GM19023 (cell line): Measurements from ENCODE around the gene GLIS1.

Source experiments
- ATAC-seq: cut with Tn5 transposase; IDR thresholded peaks from one replicate; pipeline ENCODE4 v1.9.1; 2021; ENCODE audit warnings: mild to moderate bottlenecking, moderate library complexity; ENCODE audit not compliant: unreplicated experiment

GLIS1 gene

DNA sequence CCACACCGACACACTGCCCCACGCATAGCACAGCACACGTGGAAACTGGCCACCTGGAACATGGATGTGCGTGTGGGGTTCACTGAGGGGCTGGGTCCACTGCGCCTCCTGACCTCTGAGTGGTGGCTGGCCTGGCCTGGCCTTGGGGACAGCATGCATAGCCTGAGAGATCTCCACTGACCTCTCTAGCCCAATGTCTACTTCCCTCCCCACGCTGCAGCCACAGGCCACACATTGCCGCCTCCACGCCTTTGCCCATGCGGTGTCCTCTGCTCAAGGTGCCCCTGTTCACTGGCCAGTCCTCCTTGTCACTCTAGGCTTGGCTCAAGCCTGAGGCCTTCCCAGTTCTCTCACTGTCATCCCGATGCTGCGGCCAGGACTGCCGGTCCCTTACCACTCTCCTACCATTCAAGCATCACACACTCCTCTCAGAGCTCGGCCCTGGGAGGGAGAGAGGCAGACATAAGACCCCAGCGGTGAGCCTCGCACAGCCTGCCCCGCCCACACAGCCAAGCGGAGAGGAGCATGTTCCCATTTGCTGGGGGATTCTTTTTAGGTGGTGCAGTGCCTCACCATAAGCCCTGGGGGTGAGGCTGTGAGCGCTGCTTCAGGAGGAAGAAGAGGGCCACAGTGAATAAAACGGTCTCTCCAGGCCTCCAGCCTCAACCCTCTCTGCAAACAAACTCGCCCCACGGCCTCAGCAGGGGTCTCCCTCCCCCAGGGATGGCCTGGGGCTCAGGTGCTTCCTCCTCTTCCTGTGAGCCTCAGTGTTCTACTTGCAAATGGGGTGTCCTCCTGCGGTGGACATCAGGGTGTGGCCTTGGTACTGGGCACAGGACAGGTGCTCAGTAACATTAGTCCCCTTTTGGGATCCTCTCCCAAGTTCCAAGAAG is 199.0 kb downstream of the GLIS1 start:
- ATAC-seq: no peak

DNA sequence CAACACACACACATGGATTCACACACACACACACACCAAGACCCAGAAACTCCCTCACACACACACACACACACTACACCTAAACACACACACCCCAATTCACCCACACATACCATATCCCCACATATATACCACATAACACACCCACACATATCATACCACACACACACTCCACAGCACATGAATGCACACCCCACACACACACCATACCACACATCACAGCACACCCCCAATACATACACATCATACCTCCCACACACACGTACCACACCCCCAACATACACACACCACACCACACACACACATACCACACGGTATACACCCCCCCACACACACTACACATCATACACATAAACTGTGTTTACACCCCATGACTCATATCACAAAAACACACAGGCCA is 199.7 kb downstream of the GLIS1 start:
- no peak for ATAC-seq

DNA sequence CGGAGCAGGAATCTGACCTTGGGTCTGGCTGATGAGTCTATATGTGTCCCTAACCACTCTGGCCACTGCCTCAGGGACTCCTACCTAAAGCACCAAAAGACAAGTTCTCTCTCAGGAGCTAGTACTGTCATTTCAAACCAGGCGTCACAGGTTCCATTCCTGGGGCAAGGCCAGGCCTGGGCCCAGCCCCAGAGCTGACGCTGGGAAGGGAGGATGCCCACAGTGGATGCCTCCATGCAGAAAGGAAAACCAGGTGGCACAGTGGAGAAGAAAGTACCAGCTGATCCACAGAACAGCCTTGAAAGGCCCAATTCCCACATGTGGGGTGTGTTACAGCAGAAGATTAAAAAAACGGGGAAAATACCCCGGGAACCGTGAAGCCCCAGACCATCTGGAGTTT is 202.4 kb downstream of the GLIS1 start:
- ATAC-seq: no peak

DNA sequence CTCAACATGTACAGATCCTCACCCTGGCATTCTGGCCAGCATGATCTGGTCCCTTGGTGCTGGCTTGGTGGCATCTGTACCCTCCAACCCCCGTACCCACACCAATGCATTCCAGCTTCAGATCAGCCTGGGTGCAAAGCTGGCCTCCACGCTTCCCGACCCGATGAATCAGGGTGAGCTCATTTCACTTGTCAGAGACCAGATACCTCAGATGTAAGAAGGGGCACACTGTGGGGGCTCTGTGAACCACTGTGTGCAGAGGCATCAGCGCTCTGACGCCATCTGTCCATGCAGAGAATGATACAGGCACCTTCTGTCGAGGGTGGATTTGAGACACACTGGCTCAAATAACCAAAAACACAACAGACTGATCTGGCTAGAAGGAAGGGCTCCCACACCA is 203.1 kb downstream of the GLIS1 start:
- ATAC-seq: no peak

DNA sequence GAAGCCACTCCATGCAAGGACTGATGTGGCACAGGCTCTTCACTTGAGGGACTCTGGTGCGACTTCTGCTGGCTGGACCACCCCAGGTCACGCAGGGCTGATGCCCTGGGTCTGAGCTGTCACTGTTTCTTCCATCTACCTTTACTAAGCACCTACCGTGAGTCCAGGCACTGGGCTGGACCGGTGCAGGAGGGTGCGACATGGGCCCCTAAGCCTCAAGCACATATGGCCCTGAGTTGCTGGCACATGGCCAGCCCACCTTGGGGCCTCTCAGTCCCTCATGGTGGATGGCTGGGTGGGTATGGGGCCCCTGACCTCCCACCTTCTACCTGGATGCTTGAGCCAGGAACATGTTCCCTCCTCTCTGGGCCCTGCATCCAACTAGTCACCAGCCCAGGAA is 203.7 kb downstream of the GLIS1 start:
- ATAC-seq: no peak

DNA sequence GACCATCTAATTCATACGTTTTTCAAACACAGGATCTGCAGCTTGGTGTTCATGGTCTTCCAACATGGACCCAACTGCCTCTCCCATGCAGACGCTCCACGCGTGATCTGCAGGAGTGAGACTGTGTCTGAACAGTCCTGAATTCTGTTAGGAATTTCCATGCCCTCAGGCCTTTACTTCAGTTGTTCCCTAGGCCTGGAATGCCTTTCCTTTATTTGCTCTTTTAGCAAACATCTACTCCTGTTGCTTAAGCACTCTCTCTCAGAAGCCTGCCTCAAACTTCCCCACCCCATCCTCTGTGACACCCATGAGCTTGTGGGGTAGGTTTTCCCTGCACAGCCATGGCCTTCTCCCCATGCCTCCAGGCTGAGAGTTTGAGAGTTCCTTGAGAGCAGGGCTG is 206.1 kb downstream of the GLIS1 start:
- no peak for ATAC-seq

DNA sequence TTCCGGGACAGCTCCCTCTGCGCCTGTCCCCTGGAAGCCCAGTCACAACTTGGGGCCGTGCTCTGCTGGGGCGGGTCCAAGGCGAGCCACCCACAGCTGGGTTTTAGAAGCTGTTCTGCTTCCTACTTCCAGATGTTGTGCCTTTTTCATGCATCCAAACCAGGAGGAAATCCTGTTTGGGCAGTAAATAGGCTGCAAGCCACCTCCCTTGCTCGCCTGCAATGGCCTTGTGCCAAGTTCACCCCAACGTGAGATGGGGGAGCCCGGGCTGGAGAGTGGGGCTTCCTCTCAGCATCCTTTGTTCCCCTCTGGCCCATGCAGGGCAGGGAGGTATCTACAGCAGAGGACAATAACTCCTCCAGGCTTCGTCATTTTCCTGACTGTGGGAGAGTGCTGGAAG is 206.6 kb downstream of the GLIS1 start:
- ATAC-seq: no peak

DNA sequence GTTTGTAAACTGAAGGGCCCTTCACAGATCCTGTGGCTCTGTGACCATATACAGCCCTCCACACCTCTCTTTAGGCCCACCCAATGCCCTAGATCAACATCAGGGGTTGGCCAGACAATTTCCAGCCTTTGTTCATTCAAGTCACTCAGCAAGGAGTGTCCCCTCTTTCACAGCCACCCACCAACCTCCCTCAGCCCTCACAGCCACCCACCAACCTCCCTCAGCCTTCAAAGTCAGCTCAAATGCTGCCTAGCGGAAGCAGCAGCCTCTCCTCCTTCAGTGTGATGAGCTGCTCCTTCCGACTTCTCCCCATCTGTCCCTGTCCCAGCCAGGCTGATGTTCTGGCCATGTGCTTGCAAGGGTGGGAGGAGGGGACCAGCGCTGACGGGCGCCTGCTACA is 208.4 kb downstream of the GLIS1 start:
- ATAC-seq: no peak

DNA sequence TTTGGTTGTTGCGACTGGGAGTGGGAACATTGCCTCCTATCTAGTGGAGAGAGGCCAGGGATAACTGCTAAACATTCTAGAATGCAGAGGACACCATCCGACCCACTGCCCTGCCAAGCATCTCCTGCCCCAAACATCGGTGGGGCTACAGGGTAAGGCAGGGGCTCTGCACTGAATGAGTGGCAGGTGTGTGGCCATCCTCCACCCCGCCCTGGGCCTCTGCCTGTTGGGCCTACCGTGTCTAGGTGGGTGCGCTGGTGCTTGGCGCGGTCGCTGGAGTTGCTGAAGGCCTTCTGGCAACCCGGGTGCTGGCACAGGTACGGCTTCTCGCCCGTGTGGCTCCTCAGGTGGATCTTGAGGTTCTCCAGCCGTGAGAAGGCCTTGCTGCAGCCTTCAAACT is 209.4 kb downstream of the GLIS1 start:
- no peak for ATAC-seq

DNA sequence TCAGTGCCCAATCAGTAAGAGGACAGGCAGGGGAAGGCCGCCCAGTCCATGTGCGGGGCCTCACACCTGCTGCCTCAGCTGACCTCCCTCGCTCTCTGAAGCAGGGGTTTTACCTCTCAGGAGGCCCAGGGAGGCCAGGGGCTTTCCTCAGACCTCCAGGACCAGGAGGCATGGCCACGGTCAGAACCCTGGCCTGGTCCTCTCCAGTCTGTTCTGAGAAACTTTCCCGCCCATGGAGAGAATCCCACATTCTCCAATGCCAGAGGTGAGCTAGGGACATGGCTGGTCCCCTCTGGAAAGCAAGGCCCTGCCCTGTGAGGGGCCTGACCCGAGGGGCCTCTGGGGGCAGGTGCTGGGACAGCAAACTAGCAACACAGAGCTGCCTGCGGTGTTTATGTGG is 211.6 kb downstream of the GLIS1 start:
- ATAC-seq: no peak

DNA sequence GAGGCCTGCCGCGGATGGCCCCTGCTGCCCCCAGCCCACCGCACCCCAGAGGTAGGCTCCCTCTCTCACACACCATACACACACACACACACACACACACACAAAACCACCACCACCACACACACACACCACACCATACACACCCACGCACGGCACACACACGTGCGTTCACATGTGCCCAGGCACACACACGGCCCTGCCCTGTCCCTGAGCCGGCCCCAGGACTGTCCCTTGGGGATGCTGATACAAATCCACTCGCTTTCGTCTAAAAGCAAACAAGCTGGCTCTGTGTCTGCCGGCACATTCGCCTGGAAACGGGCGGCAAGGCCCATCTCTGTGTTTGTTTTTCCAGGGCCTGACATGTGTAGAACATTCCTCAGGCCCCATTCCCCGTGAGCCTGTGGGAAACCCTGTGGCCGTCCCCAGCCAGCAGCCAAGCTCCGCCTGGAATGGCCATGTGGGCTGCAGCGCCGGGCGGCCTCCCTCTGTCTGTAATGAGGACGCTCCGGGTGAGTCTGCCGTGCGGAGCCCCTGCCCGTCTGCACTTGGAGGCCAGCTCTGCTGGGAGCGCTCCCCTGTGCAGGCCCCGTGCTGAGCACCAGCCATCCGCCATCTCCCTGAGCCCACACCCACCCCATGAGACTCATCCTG is 212.4 kb downstream of the GLIS1 start:
- ATAC-seq: no peak

DNA sequence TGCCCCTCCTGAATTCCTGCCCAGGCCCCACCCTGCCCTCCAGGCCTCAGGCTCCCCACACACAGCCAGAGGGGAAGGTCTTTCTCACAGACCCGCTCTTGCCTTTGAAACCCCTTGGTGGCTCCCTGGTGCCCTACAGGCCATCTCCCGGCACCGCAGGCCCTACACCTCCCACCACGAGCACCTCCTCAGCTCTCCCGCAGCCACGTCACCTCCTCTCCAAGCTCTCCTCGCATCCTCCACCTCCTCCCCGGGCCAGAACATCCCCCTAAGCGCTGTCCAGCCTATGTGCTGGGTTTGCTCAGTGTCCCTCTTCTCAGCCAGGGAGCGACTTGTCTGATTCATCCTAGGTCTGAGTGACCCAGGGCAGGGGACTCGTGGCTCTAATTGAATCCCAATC is 213.4 kb downstream of the GLIS1 start:
- ATAC-seq: no peak

DNA sequence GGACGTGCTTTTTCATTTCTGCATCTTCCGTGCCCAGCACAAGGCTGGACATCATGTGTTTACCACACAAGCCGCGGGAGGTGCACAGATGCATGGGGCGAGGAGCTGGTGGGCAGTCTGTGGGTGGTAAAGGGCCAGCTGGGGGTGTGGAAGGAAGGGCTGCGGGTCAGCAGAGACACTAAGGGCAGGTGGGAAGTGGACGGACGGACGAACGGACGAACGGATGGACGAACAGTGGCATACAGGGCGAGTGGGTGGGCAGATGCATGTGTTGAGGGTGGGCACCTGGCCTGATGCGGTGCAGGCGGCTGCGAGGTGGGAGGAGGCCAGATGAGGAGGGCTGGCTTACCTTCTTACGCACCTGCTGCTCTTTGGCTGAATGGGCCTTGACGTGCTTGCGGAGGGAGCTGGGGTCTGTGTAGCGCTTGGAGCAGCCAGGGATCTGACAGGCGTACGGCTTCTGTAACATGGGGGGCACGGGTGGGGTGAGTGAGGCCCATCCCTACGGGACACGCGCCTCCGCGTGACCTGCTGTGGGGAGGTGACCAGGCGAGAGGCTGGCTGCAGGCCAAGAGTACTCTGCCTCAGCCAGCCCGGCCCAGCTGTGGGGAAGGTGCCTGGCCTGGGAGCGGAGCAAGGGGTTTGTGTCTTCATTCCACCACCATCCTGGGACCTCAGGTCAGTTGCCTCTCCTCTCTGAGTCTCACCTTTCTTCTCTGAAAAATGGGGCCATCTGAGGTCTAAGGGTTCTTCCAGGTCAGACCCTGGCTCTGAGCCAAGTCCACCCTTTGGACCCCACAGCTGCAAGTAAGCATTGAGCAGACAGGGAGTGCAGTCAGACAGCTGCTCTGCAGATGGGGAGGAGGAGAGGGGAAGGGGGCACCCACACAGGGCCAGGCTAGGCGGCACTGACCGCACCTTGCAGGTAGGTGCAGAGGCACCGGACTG is 214.3 kb downstream of the GLIS1 start:
- no peak for ATAC-seq

DNA sequence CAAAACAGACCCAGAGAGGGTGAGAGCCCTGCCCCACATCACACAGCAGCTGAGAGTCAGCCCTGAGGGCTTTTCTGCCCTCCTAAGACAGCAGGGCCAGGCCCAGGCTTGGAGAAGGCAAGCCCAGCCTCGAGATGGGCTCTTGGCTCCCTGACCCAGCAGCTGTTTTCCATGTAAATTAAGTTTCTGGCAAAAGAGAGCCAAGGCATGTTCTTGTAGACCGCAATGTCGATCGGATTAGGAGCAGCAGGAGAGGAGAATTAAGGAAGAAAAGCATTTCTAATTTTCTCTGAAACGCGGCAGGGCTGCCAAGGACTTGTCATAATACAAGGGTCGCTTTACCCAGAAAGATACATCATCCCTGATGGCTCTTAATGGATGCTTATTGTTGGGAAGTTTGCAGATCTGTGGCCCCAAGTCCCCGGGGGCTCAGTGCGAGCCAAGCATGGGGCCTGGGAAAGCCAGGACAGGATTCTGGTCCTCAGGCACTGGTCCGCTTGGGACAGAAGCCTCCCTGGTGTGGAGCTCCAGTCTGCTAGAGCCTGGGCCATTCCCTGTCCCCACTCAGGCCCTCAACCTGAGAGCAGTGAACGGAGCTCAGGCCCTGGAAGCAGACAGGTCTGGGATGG is 216.9 kb downstream of the GLIS1 start:
- no peak for ATAC-seq

DNA sequence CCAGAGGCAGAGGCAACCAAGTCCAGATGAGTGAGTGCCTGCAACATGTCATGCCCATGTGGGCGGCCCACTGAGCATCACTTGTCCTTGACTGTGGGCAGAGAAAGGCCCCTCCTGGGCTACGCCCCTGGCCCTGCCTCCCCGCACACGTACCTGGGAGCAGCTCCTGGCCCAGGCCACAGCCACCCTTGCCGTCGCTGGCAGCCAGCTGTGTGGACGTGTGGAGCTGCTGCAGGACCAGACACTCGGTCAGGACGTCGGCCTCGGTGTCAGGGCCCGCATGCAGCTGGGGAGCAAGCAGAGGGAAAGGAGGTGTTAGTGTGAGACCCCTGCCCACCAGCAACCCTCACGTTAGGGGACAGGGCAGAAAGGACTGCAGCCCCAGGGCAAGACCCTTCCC is 218.5 kb downstream of the GLIS1 start:
- no peak for ATAC-seq

DNA sequence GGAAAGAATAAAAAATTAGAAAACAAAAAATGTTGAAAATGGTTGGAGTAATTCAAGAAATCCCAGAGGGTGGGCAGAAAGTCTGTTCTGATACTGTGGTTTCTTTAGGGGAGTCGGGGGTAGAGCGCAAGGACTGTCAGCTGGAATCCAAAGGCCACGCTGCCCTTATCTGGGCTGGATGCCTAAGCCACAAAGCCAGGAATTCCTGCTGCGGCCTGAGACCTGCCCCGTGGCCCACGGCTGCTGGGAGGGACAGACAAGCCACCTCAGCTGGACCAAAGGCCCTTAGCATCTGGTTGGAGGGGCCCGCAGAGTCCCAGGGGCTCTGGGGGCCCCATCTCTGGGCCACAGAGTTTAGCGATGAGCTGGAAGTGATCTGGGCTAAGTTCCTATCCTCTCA is 219.5 kb downstream of the GLIS1 start:
- ATAC-seq: no peak

DNA sequence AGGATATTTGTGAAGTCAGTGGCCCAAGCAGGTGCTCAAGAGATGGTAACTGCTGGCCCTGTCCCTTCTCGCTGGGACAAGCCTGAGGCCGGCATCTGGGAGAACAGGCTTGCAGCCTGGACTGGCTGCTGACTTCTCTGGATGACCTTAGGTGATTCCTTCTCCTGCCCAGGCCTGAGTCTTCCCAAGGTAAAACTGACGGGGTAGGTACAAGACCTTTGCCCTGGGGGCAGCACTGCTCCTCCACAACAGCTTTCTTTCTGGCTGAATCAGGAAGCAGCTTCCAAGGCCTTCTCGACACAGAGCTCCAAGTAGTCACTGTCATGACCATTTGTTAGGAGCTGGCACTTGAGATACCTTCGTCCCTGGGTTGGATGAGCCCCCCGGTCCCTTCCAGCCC is 220.2 kb downstream of the GLIS1 start:
- ATAC-seq: no peak

DNA sequence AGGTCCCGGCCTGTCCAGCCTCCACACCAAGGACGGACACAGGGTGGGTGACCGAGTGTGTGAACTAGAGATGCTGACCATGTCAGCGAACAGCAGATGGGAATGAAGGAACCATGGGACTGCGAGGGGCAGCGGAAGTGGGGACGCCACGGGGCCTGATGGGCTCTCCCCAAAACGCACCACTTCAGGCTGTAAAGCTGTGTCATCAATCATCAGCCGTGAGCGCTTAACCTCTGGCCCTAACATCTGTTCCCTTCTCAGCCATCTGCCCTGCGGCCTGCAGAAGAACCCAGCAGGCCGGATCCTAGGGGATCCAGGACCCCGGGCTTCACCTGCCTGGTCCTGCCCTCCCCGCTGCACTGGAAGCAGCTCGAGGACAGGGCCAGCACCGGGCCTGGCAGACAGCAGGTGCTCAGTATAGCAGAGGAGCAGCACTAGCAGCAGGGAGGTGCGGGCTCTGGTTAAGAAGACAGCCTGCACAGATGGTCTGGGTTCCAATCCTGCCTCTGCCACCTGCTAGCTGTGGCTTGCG is 221.1 kb downstream of the GLIS1 start:
- no peak for ATAC-seq

DNA sequence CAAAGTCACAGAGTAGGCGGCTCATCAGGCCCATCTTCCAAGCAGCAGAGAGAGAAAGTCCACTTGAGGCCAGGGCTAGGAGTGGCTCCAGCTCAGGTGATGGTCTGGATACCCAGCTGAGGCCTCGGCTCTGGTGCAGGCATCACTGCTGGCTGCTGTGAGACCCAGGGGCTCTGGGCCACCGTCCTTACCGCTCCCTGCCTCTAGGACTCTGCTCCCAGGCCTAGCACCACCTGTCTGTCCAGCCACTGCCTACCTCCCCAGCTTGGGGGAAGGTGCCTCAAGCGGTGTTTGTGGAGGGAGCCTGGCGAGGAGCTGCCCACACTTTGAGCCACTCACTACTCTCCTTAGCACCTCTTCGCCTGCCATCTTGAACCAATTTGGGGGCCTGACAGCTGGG is 221.9 kb downstream of the GLIS1 start:
- no peak for ATAC-seq

DNA sequence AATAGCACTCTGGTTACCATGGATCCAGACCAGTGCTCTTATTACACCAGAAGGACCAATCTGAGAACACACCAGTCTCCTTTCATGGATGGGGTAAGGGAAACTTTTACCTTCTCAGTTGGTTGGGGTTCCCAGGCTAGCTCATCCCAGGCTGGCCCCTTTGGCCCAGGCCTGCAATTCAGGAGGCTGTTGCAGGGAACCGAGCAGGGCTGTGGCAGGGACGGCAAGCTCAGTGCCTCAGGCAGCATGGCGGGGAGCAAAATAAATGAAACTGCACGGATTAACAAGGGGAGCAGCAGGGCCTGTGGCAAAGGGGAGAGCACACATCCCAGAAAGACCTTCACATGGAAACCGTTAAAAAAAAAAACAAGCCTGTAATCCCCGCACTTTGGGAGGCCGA is 222.8 kb downstream of the GLIS1 start:
- ATAC-seq: no peak

DNA sequence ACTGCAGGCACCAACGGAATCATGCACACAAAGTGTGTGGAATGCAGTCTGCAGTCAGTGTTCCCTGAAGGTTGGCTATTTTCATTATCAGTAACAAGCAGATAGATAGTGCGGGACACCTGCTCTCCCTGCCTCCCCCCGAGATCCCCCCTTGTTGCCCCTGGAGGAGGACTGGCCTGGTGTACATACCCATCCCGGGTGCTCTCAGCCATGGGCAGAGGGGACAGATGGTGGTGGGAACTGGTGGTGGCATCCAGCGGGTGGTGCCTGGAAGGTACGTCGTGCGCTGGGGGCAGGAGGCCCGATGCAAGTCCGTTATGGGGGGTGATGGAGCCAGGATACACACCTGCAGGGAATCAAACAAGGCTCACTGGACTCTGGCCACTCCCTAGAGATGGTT is 224.5 kb downstream of the GLIS1 start:
- ATAC-seq: no peak
